OCI-LY3 (cell line): Measurements from ENCODE around the gene DIPK1A.

Experiments
- H2AFZ ChIP-seq: fragments of 200-600, 300-600 bp; shearing (Covaris generic); 2 replicates; pipeline ENCODE4 v1.6.0; 2014; ENCODE audit warnings: antibody characterized with exemption, low read depth, low read length
- H3K27ac ChIP-seq: fragments of 200-600, 300-600 bp; sonication (generic); 2 replicates; pipeline ENCODE4 v1.5.1; 2014; ENCODE audit warnings: mild to moderate bottlenecking, low read length, moderate library complexity, mixed read lengths
- H3K27me3 ChIP-seq: fragments of 200-600, 300-600 bp; sonication (generic); 2 replicates; pipeline ENCODE4 v1.6.1; 2014; ENCODE audit warnings: low read depth, low read length, mixed read lengths
- H3K36me3 ChIP-seq: fragments of 200-600, 300-600 bp; sonication (generic); replicated peaks from 2 replicates; pipeline ENCODE3; 2014; ENCODE audit warnings: low read depth, low read length, mixed read lengths
- H3K4me1 ChIP-seq: fragments of 300-600, 200-600 bp; sonication (generic); 2 replicates; pipeline ENCODE4 v1.6.1; 2014; ENCODE audit warnings: low read length, mixed read lengths
- H3K4me2 ChIP-seq: fragments of 200-600, 300-600 bp; sonication (generic); 2 replicates; pipeline ENCODE4 v1.6.1; 2014; ENCODE audit warnings: low read length, mixed read lengths
- H3K4me3 ChIP-seq: fragments of 300-600, 200-600 bp; sonication (generic); 2 replicates; pipeline ENCODE4 v1.5.1; 2014; ENCODE audit warnings: antibody characterized with exemption, mild to moderate bottlenecking, low read length, moderate library complexity
- H3K79me2 ChIP-seq: fragments of 300-600, 200-600 bp; shearing (Covaris generic); 2 replicates; pipeline ENCODE4 v1.6.1; 2014; ENCODE audit warnings: mild to moderate bottlenecking, low read length, mixed read lengths
- H3K9ac ChIP-seq: fragments of 300-600, 200-600 bp; shearing (Covaris generic); 2 replicates; pipeline ENCODE4 v1.6.0; 2014; ENCODE audit warnings: mild to moderate bottlenecking, low read length, moderate library complexity
- H3K9me3 ChIP-seq: fragments of 200-600, 300-600 bp; shearing (Covaris generic); 2 replicates; pipeline ENCODE4 v1.6.1; 2014; ENCODE audit warnings: low read length, mixed read lengths; ENCODE audit not compliant: insufficient read depth
- H4K20me1 ChIP-seq: fragments of 200-600, 300-600 bp; sonication (generic); 2 replicates; pipeline ENCODE4 v1.6.1; 2016; ENCODE audit warnings: low read length, mixed read lengths; ENCODE audit not compliant: insufficient read depth
- EZH2phosphoT487 ChIP-seq: fragments of 200-600 bp; shearing (Covaris generic); IDR thresholded peaks from 2 replicates; pipeline ENCODE4 v1.6.1; 2018; ENCODE audit warnings: antibody characterized with exemption, mixed run types, low read depth
- TF ChIP-seq, protein P1 (sequence below): fragments of 200-600, 300-600 bp; sonication (generic); IDR thresholded peaks from 2 replicates; pipeline ENCODE4 v1.5.1; 2014; ENCODE audit warnings: antibody characterized with exemption, low read length, low read depth

Gene DIPK1A

DNA sequence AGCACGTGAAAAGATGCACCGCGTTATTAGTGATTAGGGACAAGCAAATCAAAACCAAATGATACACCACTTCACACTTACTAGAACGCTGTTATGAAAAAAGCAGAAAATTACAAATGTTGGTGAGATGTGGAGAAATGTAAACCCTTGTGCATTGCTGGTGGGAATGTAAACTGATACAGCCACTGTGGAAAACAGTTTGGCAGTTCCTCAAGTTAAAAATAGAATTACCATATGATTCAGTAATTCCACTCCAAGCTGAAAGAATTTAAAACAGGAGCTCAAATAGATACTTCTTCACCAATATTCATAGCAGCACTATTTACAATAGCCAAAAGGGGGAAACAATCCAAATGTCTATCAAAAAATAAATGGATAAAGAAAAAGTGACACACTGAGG is 166.1 kb downstream of the DIPK1A start:
- Histone ChIP-seq H3K9me3 (no peaks in the 10 kb centered on the region), H3K4me3 (no peak overlapping the region), H3K9ac (no peak overlapping the region), H3K27me3 (no peaks in the 10 kb centered on the region), H3K27ac (no peak overlapping the region), H3K4me1 (no peaks in the 10 kb centered on the region), H3K79me2 (no peaks in the 10 kb centered on the region), H3K4me2 (no peak overlapping the region), H4K20me1 (no peaks in the 10 kb centered on the region), H2AFZ (no peak overlapping the region), H3K36me3 (no peaks in the 10 kb centered on the region)
- TF ChIP-seq EZH2phosphoT487: no peak
- TF ChIP-seq, protein P1, sequence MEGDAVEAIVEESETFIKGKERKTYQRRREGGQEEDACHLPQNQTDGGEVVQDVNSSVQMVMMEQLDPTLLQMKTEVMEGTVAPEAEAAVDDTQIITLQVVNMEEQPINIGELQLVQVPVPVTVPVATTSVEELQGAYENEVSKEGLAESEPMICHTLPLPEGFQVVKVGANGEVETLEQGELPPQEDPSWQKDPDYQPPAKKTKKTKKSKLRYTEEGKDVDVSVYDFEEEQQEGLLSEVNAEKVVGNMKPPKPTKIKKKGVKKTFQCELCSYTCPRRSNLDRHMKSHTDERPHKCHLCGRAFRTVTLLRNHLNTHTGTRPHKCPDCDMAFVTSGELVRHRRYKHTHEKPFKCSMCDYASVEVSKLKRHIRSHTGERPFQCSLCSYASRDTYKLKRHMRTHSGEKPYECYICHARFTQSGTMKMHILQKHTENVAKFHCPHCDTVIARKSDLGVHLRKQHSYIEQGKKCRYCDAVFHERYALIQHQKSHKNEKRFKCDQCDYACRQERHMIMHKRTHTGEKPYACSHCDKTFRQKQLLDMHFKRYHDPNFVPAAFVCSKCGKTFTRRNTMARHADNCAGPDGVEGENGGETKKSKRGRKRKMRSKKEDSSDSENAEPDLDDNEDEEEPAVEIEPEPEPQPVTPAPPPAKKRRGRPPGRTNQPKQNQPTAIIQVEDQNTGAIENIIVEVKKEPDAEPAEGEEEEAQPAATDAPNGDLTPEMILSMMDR: no peak

DNA sequence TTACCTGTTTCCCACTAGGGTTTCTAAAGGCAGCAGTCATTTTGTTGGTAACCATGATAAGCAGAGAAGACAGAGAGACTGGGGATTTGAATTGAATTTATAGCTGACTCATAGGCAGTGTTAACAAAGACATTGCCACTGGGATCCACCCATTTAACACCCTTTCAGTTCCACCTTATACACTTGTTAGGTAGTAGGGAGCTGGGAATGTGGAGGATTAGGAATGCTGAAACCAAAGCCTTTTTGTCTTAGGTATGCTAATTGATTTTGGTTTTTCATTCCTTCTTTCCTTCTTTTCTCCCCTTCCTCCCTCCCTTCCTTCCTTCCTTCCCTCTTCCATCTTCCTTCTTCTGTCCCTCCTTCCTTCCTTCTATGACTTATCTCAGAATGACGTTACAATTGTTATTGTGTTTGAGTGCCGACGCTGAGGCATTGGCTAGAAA is 168.9 kb downstream of the DIPK1A start:
- no peak overlapping the region for H3K27ac ChIP-seq
- H3K9ac ChIP-seq: no peak overlapping the region
- no peak overlapping the region for H3K4me3 ChIP-seq
- H3K36me3 ChIP-seq: no peaks in the 10 kb centered on the region
- H3K9me3 ChIP-seq: no peaks in the 10 kb centered on the region
- H3K79me2 ChIP-seq: no peaks in the 10 kb centered on the region
- TF ChIP-seq, protein P1: no peak
- no peak for TF ChIP-seq EZH2phosphoT487
- no peaks in the 10 kb centered on the region for H3K4me1 ChIP-seq
- no peak overlapping the region for H3K4me2 ChIP-seq
- H4K20me1 ChIP-seq: no peaks in the 10 kb centered on the region
- no peaks in the 10 kb centered on the region for H3K27me3 ChIP-seq
- H2AFZ ChIP-seq: no peak overlapping the region
